GM19035 (cell line): ENCODE results near the gene HOXB7.

Source experiments
- ATAC-seq: cut with Tn5 transposase; IDR thresholded peaks from one replicate; pipeline ENCODE4 v1.9.1; 2021; ENCODE audit not compliant: unreplicated experiment

Gene HOXB7

DNA sequence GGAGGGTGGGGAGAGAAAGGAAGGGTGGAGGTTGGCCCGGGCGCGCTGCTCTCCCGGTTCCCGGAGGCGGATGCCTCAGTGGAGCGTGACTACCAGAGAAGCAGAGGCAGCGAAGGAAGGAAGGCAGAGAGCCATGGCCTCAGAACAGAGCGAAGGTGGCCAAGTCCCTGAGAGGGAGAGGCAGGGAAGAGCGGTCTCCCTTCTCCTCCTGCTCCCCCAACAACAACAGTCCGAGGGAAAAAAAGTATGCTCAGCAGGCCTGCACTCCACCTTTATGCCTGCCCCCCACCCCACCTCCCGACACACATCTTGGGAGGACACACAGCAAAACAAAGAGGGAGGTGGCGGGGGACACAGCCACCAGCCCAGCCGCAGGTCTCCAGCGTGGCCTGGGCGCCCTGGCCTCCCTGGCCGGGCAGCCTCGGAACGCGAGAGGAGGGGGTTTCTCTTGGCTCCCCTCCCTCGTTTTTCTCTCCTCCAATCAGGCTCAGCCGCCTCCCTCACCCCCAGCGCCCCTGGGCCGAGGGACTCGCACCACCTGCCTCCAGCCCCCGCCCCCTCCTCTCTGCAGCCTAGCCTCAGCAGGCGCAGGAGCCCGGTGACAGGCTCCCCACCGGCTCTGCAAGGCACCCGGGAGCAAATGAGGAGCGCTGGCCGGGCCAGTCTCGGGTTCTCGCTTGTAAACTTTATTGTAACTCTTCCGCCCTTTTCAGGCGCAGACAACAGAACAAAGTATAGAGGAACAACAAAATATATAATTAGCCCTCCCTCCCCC lies 1.1 kb upstream of the HOXB7 start:
- no peak for ATAC-seq

DNA sequence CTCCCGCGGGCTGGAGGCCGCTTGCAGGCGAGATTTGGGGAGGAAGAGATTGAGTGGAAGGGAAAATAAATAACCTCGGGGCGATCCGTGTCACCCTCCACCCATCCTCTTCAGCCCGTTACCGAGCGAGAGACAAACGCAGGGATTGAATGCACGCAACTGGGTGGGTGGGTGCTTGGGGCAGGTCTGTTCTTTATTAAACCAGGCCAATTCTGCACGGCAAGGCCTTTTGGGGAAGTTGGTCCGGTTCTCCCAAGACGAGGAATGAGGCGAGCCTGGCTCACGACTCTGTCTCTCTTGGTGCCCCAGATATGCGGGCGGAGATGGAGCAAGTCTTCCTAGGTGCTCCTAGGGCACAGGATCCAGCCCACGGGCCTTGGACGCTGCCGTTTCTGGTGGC lies 396 bp upstream of the HOXB7 start:
- ATAC-seq = no peak

DNA sequence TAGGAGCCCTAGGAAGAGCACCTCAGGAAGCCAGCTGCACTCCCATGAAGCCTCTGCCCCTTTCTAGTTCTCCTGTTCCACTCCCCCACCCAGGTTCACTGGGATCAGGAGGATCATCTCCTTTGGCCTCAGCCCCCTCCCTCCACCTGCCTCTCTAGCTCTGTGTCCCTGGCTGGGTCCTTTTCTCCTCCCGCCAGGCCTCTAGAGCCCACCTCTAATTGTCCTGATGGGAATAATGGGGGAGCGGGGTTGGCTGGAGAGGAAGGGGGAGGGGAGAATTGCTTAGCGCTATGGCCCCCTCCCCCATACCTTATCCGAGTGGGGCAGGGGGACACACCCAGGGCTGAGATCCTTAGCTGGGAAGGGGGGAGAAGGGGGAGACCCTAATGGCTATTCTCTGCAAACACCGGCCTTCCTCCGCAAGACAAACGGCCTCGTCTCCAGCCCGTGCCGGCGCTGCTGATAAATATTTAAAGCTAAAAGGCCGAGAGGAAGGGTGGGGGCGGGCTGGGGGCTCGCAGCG lies 997 bp downstream of the HOXB7 start:
- ATAC-seq = no peak

DNA sequence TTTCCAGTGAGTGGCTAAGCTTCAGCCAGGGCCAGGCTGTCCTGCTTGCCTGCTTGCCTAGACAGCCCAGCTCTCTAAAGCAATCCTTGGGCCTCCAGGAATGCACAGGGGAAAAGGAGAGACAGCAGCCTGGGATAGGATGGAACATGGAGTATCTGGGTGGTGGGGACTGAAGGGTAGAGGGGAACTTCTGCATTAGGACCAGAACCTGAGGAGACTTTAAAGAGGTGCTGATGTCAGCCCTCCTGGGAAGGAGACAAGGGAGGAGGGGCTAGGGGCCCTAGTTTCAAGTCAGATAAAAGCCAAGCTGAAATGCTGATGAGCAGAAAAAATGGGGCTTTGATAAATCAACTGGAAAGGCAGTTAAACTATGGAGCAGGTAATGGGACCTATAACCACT lies 1.8 kb downstream of the HOXB7 start:
- ATAC-seq = no peak

DNA sequence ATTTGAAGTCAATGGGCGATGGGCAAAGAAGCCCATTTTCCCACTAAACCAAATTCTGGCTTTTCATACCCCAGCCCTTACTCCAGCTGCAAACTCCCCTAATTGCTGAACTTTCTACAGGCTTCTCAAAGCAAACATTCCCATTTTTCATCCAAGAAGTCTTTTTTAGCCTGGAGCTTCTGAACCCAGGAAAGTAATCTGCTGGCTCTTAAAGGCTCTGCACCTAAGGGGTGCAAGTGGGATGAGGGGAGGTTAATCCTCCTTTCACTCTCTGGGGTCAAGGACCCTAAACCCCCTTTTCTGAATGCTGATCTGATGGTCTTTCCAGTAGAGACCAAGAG lies 2.4 kb downstream of the HOXB7 start:
- no peak for ATAC-seq

DNA sequence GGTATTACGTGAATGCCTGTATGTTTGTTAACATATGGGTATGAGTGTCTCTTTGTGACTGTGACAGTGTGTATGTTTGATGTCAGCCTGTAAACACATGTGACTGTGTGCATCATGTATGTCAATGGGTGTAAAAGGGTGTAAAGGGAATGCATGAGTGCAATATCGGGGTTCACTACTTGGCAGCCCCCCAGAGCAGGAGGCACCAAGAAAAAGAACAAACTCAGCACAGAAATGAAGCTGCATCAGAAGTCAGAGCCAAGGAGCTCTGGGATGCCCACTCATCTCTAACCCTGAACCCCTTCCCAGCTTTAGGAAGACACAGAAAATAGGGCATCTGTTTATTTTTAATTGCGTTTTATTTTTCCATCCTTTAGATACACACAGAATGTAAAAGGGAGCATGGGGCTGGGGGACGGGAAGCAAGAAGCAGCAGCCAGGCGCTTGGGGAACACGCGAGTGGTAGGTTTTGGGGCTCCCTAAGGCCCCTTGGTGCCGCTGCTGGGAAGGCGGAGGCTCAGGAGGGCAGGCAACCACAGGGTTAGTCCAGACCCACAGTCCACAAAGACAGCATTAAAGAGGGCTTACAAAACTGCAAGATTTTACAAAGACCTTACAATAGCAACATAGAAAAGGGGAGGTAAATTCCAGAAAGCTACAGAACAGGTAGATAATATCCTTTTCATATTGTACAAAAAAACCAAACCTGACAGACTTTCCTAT lies 3.8 kb downstream of the HOXB7 start:
- ATAC-seq = no peak

DNA sequence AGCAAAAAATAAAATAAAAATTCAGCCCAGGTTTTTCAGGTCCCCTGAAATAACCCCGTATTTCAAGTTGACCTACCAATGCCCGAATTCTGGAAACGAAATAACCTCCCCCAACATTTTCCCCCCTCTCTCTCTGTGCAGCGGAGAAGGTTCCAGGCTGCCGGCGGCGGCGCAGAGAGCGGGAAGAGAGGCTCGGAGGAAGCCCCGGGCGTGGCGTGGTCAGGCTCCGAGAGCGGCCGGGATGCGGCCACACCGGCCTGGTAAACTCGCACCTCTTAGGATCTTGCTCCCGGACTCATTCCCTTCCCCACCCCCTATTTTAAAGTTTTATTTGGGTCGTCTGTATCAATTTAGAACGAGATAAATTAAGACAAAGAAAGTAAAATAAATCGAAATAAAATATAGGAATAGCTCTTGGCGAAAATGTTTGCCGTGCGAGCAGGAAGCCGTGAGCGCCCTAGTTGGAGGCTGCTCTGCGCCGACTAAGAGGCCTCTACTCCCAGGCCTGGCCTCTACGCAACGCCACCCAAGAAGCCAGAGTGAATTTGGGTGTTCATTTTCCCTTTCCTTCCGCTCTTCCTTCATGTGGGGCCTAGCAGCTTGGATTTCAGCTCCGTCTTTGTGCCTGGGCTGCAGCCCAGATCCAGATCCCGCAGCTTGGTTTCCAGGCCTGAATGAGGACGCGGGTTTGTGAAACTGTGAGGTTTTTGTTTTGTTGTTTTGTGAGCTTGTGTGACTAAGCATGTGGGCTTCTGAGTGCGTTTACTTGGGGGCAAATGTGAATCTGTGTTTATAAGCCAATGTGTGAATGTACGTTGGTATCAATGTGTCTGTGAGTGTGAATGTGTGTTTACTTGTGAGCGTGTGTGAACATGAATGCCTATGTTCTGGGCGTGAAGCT lies 4.6 kb downstream of the HOXB7 start:
- ATAC-seq = no peak

DNA sequence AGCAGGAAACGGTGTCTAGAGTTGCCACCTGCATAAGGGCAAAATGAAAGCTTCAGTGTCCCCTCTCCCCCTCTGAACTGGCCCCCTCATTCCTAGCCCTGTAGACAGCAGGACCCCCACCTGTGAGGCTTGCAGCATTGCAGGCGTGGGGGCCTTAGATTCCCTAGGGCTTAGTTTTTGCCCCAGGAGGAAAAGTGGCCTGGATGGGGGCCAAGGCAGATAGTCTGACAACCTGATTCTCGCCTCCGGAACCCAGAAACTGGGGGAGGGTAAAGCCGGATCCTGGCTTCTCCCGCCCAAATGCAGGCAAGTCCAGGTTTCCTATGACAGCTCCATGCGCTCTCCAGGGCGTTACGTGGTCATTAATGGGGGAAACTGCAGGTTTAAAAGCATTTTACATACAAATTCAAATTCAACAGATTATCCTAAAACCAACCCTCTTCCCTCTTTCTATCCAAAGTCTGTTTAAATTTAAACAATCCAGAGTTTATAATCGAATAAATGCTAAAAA lies 5.4 kb downstream of the HOXB7 start:
- no peak for ATAC-seq

DNA sequence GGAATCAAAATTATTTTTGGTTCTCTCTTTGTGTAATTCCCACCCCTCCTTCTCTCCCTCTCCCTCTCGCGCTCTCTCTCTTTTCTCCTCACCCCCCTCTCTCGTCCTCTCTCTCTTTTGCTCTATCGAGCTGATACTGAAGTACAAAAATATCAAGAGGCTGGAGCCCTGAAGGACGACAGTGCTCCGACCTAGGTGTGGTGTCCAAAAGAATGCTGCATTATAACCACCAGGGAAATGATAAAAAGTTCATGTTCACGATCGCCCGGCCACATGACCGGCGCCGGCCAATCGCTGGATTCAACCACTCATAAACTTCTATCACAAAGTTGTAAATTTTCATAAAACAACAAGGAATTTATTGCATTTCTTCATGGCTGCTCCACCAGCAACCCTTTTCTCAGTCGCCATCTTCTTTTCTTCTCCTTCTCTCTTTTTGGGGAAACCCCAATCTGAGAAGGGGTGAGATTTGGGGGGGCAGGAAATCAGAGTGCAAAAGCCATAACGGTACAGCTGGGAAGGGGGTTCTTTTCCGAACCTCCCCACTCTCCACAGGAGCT lies 6.0 kb downstream of the HOXB7 start, which contains the start of gene HOXB6:
HOXB6 (minus strand) TSS at position 217 of the 560 bp plus-strand sequence. CDS start 6,836 bp downstream, outside the sequence.
- no peak for ATAC-seq

DNA sequence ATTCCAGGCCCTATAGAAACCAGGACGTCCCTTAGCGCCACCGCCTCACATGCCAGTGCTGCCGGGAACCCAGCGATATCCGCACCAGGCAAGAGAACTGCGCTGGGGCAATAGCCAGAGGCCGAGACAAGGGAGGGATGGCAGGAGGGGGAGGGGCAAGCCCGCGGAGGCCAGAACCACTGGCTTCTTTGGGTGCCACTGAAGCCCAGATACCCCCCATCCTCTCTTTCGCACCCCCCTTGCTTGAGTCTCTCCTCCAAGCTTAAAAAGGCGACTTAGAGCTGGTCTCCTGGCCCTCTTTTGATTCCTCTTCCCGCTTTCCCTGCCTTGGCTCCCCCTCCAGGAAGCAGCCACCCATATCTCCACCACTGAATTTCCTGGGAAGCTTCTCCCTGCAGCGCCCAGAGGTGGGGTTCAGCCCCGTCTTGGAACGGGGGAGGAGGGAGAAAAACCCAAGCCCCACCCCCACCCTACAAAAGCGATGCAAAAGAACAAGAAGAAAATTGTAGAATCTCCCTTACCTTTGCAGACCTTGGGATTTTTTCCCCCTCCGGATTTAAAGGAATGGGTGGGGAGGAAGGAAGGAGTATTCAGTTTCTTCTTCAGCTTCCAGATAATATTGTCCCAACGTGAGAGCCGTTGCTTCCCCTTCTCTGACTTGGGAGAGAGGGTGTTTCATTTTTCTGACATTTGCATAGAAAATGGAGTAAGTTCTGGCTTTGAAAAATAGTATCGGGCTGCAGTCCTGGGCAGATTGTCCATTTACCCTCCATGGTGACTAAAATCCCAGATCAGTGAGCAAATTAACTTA lies 6.7 kb downstream of the HOXB7 start:
- ATAC-seq = no peak

DNA sequence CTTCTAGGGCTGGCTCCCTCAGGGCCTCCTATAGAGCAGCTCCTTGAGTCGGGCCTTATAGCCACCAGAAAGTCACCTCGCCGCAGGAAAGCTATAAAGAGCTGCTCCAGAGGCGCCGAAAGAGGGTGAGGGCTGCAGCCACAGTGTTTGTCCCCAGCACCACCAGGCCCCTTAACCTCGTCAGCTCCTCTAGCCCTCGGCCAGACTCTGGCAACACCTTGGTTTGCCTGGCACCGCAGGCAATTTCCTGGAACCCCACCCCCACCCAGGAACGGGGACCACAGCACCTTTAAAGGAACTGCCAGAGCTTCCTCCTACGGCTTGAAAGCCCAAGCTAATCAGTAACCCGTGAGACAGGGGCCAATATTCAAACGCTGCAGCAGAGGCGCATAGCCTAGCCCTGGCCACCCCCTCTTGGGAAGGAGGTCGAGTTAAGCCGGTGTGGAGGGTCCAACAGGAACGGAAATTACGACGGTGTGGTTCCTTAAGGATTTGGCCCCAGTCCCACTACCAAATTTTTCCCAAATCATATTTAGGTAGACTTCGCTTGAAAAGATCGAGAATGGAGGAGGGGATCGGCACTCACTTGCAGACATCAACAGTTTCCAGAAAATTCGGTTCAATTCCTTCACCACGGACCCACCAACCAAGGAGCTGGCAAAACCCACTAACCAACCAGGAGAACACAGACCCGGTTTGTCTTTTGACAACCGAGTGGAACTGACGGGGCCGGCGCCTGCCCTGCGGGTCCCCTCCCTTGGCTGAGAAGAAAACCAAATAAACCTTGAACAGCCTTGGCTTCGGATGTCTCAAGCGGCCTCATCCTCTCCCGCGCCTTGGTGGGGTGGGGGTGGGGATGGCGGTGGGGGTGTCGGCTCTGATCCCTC lies 9.0 kb downstream of the HOXB7 start:
- no peak for ATAC-seq

DNA sequence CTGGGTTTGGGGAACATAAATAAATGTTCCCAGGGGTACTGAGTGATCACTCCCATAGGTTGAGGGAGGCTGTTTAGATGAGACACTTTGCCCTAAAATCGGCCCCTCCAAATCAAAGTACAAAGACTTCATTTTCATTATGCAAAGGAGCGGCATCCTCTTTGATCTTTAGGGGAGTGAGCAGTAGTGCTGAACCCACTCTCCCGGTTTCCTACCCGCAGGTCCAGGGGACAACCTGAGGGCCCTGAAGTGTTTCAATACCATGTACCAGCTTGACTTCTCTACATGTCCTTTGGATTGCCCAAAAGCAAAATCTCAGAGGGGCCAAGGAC lies 9.6 kb downstream of the HOXB7 start:
- no peak for ATAC-seq

DNA sequence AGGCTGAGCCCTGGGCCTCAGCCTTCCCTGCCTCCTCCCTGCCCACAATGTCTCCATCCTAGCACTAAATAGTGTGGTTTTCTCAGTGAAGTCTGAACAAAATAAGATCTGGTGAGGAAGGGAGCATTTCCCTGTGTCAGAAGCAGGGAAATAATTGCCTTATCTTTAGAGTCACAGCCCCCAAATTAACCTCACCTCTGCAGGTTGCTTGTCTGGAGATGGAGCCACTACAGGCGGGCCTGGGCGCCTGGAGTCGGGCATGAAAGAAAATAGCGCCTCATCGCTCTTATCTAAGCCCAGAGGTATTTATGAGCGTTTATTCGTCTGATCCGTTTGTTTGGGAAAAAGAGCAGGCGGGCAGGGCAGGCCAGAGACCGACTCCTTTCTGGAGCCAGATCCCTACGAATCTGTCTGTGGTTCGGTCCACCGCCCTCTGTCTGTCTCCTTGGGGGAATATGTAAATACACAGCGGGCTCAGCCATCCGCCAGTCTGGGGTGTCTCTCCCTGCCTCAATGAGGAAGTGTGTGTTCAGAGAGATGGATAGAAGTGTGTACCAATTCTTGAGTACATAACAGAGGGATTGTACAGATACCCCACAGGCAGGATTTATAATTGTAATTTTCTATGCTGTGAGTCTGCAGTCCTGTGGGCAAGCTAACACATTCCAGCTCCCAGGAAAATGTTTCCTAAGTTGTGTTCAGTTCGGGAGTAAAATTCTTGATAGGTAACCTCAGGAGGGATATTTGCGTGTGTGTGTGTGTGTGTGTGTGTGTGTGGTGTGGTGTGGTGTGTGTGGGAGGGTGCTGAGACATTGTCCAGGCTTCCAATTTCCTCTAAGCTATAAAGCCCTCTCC lies 10.3 kb downstream of the HOXB7 start:
- no peak for ATAC-seq

DNA sequence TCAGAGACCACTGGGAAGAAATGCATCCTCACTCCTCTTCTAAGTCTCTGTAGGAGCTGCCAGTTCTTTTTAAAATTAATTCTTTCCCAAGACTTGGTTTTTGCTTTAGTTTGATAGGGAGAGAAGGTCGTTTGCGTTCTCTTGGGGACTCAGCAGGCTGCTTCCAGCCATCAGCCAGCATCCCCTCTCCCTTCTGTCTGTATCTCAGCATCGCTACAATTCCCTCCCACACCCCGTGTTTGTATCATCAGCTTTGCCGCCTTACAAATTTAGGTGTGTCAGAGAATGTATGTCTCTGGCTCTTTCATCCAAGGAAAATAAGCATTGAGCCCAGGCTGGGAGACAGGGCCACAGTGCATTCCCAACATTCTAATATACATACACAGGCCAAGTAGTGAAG lies 11.5 kb downstream of the HOXB7 start:
- no peak for ATAC-seq

DNA sequence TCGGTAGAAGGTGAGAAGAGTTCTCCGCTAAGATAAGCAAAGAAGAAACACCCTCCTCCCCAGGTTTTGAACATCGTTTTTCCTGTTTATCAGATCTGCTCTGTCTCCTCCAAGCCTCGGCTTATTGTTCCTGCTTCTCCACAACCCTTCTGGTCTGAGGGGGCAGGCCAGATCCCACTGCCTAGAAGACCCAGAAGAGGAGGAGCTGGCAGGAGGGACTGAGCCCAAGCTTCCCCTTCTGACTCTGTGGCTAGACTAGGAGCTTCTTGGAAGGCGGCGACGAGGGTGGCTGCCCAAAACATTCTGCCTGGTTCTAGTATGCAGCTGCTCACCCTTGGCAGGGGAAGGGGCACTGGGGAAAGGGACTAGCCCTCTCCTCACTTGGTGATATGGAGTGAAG lies 12.1 kb downstream of the HOXB7 start:
- ATAC-seq = no peak

DNA sequence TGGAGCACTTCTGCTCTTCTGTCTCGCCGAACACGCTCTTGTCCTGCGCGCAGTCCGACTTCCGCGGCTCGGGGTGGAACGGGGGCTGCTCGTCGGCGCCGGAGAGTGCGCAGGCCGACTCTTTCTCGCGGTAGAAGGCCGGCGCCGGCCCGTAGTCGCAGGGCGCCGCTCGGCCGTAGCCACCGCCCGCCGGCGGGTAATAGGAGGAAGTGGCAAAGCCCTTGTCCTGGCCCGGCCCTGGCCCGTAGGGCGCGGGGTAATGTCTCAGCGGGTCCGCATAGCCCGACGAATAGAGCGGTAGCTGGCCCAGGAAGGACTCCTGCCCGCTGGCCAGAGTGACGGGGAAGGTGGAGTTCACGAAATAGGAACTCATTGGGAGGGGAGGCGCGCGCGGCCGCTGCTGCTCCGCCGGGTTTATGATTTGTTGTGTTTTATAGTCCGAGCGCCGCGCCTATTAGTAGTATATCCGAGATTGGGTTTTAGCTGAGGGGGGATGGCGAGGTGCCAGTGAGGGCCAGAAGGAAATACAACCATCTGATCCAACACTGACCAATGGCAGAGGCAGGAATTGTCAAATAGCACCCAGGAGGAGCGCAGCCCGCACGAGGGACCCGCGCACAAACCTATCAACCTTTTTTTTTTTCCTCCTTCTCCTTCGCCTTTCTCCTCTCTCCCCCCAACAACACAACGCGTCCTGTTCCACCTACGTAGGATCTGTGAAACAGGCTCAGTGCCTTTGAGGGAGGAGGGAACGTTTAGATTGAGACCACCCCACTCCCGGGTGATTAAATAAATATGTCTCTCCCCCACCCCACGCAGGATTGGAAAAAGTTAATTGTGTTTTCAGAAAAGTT lies 12.8 kb downstream of the HOXB7 start:
- ATAC-seq = no peak

DNA sequence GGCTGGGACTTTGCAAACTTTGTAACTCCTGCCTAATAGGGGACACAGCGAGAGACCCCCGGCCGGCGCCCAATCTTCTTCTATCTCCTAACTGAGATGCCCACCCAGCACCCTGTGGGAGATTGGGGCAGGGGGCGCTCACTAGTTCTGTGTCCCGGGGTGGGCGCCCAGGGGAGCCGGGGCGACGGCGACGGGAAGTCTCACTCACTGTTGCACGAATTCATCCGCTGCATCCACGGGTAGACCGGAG lies 13.4 kb downstream of the HOXB7 start:
- ATAC-seq = no peak
